HG03139 (cell line): ENCODE measurements around the gene NOXA1.
"Not testable (repeated sequence)": the region's sequence is repeated elsewhere in the genome, so short reads cannot be mapped to it uniquely, and the experiment has no call there.

Source experiments
- ATAC-seq: cut with Tn5 transposase; IDR thresholded peaks from one replicate; pipeline ENCODE4 v1.9.1; 2021; ENCODE audit not compliant: unreplicated experiment

Gene NOXA1

DNA sequence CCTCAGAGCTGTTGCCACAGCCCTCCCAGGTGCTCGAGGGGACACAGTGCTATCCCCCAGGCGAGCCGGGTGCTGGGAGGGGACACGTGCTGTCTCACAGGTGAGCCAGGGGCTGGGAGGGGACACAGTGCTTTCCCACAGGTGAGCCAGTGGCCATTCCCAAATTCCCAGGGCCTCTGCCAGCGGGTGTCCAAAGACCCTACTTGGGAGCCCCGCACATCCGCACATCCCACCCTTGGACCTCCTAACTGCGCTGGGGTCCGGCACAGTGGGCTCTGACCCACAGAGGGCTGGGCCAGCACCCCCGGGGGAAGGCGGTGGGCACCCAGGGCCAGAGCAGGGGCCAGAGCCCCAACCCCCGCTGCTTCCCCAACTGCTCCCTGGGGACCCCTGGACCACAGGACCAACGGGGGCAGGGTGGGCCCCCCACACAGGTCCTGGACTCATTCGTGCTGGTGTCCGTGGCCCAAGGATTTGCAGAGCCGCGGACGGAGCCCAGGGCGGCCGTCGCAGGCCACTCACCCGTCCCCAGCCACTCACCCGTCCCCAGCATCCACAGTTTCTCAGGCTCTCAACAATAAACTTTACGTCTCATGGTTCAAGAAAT, 18.1 kb upstream of the NOXA1 start:
- no peak for ATAC-seq

DNA sequence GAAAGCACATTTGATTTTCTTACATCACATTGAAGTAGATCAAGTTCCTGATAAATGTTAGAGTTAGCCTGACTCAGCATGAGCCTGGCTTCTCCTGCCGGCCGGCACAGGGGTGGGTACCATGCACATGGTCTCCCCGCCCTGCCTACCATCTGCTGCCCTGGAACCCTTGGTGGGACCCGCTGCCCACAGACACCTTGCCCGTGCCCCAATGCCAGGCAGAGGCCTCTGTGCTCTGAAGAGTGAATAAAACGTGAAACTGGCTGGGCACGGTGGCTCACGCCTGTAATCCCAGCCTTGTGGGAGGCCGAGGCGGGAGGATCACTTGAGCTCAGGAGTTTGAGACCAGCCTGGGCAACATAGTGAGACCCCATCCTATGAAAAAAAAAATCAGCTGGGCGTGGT, 17.5 kb upstream of the NOXA1 start:
- no peak for ATAC-seq

- ATAC-seq, result no peak
Measured at GRCh38 chr9:137406085-137406760, 17.0 kb upstream of the NOXA1 start.

DNA sequence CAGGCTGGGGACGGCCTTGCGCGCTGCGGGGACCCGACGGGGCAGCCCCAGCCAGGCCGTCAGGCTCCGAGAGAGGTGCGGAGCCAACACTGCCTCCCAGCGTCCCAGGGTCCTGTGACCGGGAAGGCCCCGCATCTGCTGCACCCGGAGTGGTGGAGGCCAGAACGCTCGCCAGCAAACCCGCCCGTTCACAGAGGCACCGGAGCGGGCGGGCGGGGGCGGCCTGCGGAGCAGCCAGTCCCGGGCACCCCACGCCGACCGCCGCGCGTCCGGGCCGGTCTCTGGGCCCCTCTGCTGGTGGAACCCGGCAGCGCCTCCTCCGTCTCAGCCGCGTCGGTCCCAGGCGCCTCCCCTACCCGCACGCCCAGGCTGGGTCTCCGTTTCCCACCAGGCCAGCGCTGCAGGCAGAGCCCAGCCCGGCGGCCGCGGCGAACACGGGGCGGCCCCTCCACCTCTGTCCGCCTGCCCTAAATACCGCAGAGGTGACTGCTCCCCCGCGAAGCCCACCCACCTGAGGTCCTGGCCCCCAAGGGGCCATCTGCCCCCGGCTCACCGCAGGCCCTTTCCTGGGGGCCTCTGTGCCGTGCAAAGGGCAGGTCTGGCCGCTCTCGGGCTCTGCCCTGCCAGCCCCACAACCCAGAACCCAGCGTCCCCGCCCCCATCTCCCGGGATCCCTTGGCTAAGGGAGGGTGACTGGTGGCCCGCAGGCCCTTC, 16.2 kb upstream of the NOXA1 start:
- no peak for ATAC-seq

DNA sequence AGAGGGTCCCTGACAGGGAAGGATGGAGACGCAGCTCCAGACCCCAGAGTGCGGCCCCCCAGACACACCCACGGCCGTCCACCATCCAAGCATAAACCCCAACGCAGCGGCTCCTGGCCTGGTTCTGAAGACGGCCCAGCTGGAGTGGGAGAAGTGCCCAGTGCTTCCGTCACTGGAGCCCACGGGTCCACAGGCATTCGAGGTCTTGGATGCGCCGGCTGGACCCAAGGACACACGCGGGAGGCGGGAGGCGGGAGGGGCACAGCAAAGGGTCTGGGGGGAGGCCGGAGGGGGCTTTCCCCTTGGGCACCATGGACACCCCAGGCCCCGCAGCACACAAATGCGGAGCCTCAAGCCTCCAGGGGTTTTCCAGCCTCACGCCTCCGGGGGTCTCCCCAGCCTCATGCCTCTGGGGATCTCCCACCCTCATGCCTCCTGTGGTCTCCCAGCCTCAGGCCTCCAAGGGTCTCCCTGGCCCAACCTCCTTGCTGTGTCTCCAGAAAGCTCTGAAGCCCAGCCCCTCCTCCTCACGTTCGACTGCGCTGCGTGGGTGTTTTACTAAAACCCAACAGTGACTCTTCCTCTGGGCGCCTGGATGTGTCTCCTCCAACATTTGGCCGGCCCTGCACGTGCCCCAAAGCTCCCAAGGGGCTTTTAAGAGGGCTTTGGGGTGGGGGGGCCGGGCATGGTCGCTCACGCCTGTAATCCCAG, 15.4 kb upstream of the NOXA1 start:
- ATAC-seq, result no peak

DNA sequence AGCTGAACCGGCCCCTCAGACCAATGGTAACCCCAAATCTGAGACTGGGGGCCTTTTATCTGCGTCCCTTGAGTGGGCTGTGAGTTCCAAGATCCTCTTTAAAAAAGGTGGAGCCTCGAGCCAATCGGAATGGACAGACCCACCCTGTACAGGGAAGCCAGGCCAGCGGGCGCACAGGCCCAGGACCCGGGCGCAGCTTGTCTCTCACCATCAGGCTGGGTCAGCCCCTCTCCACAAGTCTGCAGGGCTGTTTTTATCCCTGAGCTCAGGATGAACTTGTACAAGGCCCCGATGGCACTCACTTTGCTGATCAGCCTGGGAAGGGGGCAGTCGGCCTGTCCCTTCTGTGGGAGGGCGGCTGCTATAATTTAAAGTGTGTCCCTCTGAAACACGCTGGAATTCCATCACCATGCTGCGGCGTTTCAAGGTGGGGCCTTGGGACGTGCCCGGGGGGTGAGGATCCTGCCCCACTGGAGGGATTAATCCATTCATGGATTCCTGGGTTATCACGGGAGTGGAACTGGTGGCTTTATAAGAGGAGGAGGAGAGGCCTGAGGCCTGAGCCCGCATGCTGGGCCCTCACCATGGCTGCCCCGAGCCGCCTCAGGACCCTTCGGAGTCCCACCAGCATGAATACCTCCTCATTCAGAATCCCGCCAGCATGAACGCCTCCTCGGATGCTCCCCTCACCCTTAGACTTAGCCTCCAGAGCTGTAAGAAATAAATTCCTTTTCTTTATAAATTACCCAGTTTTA, 14.4 kb upstream of the NOXA1 start:
- ATAC-seq, result no peak

- ATAC-seq, result no peak
Measured at GRCh38 chr9:137409515-137409914, 13.7 kb upstream of the NOXA1 start.

DNA sequence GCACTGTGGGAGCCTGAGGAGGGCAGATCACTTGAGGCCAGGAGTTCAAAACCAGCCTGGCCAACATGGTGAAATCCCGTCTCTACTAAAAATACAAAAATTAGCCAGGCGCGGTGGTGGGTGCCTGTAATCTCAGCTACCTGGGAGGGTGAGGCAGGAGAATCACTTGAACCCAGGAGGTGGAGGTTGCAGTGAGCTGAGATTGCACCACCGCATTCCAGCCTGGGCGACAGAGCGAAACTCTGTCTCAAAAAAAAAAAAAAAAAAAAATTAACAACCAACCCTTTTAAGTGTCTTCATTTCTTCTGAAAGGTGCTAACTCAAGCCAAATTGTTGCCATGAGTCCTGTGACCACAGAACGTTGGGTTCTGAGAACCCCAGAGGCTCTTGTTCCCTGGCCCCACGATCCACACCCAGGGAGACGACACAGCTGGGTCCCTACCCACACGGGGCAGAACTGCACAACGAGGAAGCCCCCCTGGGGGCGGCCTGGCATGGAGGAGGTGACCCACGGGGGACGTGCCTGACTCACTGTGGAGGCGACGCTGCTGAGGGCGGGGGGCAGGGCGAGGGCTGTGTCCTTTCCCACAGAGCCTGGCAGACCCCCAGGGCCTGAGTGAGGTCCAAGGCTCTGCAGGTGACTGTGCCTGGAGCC, 12.8 kb upstream of the NOXA1 start:
- not testable (repeated sequence) for ATAC-seq

DNA sequence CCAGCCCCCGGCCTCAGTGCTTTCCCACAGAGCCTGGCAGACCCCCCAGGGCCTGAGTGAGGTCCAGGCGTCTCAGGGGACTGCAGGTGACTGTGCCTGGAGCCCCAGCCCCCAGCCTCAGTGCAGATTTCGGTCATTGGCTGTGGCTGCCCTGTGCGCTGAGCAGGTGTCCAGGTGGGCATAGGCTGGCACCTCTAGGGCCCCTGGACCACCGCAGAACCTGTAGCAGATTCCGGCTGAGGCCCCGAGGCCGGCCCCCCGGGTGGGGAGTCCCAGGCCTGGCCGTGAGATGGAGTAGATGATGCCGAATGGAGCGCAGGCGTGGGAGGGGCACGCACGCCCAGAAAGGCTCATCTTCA, 12.3 kb upstream of the NOXA1 start:
- ATAC-seq, result no peak

DNA sequence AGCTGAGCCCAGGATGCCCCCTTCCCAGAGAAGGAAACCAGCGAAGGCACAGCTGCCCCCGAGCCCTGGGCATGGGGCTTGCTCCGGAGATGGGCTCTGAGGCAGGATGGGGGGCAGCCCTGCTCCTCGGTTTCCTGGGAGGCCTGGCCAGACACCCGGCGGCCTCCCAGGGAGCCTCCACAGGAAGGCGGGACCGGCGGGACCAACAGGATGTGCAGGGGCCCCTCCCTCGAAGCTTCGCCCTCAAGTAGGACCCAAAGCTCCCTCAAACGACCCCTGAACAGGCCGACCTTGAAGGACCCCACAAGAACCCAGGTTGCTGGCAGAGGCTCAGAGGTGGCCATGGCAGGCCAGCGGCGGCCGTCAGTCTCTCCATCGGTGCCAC, 11.9 kb upstream of the NOXA1 start:
- no peak for ATAC-seq

- no peak for ATAC-seq
Measured at GRCh38 chr9:137411645-137412380, 11.4 kb upstream of the NOXA1 start.

DNA sequence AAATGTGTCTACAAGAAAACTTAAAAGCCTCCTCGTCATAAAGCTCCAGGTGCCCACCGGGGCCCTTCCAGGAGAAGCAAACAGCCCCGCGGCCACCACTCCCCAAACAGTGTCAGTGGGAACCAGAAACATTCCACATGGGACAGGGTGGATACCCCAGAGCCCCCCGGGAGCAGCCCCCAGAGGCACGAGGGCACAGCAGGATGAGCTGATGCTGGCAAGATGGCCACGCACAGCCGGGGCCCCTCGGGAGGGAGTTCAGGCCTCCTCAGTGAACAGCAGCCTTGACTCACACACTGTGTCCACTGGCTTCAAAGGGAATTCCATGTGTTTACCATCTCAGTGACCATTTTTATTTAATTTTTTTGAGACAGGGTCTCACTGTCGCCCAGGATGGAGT, 10.8 kb upstream of the NOXA1 start:
- ATAC-seq, result no peak

- no peak for ATAC-seq
Measured at GRCh38 chr9:137415451-137415850, 7.7 kb upstream of the NOXA1 start.

GRCh38 chr9:137416006-137416562, 7.1 kb upstream of the NOXA1 start:
- no peak for ATAC-seq

- no peak for ATAC-seq
Measured at GRCh38 chr9:137416563-137417151, 6.5 kb upstream of the NOXA1 start.

DNA sequence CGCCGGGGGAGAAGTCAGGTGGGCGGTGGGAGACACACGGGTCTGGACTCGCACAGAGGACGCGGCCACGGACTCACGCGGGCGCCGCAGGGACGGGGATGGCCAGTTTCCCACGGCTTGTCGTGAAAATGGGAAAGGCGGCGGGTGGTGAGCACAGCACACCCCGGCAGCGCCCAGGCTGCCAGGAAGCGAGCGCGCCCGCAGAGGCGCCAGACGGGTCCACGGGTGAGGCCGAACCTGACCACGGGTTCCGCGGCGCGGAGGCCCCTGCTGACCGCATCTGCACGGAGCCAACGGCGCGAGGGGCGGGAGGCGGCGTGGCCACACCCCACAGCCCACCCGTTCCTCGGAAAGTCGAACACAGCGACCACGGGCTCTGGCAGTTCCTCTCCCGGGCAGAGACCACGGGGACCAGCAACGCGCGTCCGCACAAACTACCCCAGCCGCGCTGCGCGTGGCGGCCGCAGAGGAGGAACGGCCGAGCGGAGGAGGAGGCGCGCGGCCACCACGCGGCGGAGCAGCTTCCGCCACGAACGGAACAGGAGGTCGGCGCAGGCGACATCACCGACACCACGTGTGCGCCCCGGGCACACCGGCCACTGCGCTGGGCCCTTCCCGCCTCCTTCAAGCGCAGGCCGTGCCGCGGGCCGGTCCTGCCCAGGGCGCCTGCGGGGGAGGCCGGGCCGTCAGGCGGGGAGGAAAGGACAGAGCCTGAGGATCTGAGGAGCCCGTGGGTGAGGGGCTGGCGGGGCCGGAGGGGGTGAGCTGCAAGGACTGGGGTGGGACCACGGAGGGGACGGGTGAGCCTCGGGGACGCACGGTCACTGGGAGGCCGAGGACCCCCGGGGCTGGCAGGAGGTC, 5.8 kb upstream of the NOXA1 start:
- ATAC-seq, result no peak

- no peak for ATAC-seq
Measured at GRCh38 chr9:137421838-137422603, 1.2 kb upstream of the NOXA1 start.
